IPS-NIHi7 (cell line): Measurements from ENCODE around the gene TKTL1.
"Not testable (repeated sequence)": the region's sequence is repeated elsewhere in the genome, so short reads cannot be mapped to it uniquely, and the experiment has no call there.

Experiments
- DNase-seq: peaks from one replicate; pipeline ENCODE4 v3.0.0; 2012; ENCODE audit warnings: mixed read lengths; ENCODE audit errors: extremely low spot score

The TKTL1 gene, protein sequence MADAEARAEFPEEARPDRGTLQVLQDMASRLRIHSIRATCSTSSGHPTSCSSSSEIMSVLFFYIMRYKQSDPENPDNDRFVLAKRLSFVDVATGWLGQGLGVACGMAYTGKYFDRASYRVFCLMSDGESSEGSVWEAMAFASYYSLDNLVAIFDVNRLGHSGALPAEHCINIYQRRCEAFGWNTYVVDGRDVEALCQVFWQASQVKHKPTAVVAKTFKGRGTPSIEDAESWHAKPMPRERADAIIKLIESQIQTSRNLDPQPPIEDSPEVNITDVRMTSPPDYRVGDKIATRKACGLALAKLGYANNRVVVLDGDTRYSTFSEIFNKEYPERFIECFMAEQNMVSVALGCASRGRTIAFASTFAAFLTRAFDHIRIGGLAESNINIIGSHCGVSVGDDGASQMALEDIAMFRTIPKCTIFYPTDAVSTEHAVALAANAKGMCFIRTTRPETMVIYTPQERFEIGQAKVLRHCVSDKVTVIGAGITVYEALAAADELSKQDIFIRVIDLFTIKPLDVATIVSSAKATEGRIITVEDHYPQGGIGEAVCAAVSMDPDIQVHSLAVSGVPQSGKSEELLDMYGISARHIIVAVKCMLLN

GRCh38 chrX:154295664-154296310 is at the start of gene TKTL1:
Gene TKTL1, plus strand, starts transcription at chrX:154295795. Its CDS starts 65 bp downstream, at chrX:154295860.
- no peak for DNase-seq

DNA sequence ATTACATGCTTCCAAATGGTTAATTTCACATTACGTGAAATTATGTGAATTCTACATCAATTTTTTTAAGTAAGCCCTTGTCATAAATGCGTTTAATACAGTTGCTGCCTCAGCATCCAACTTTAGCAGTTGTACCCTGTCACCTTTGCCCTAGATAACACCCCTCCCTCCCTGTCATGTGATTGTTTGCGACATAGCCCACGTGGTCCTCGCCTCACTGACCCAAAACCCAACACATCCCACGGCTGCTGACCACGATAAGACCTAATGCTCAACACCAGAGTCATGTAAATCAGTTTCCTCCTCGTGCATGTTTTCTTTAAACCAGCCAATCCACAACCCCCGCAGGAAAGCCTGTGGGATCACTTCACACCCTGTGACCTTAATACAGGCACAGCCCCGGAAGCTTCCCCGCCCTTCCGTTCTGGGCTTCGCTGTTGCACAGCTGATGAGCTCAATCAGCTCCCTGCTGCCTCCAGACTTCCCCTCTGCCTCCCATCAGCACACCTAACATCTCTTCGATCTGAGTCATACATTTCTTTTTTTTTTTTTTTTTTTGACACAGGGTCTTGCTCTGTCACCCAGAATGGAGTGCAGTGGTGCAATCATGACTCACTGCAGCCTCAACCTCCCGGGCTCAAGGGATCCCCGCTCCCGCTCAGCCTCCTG is 48.1 kb upstream of the TKTL1 start:
- not testable (repeated sequence) for DNase-seq

GRCh38 chrX:154248076-154248475 is 47.5 kb upstream of the TKTL1 start:
- not testable (repeated sequence) for DNase-seq

GRCh38 chrX:154257282-154257681 is 38.3 kb upstream of the TKTL1 start, which contains the start of gene OPN1MW3:
Gene OPN1MW3, plus strand, starts transcription at chrX:154257582. Its CDS starts 38 bp downstream, at chrX:154257620.
- not testable (repeated sequence) for DNase-seq

- DNase-seq, result not testable (repeated sequence)
Measured at GRCh38 chrX:154258711-154259110, 36.9 kb upstream of the TKTL1 start.

DNA sequence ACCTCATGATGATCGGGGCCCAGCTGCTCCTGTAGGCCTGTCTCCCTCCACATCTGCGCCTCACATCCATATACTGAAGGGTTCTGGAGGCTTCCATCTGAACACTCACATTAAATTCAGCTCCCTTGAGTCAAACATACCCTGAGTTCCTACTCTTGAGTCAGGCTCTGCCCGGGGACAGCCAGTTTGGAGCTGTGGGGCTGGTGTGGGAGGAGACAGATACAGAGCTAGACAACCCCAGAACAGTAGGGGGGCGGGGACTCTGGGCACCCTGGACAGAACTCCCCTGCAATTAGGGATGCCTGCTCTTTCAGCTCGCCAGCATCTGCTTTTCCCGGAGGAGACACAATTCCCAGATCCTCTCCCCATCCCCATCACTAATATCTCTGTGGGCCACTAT is 32.5 kb upstream of the TKTL1 start:
- DNase-seq, result not testable (repeated sequence)

DNA sequence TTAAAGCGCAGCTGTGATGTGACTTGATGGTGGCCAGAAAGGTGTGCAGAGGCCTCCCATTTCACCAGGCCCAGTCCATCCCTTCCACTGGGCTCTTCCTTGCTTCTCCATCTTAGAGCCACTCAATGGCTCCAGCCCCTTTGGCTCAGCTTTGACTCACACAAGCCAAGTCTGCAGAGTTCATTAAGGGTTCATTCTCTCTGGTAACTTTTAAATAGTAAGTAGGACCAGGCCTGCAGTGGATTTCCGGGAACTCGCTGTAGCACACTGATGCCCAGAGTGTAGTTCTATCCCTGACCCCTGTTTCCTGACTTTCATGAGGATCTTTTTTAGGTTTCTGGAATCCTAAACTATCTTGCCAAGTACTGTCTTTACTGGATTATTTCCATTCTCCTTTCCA is 26.4 kb upstream of the TKTL1 start:
- not testable (repeated sequence) for DNase-seq

- DNase-seq, result not testable (repeated sequence)
Measured at GRCh38 chrX:154284489-154285338, 10.9 kb upstream of the TKTL1 start.

- DNase-seq, result not testable (repeated sequence)
Measured at GRCh38 chrX:154286406-154286805, 9.2 kb upstream of the TKTL1 start.

GRCh38 chrX:154294791-154295574 is 612 bp upstream of the TKTL1 start, which contains the start of gene TEX28:
Gene TEX28, minus strand, starts transcription at chrX:154295124. Its CDS starts 3,007 bp downstream, at chrX:154292117.
- no peak for DNase-seq

- DNase-seq, result no peak
Measured at GRCh38 chrX:154296731-154297130, 1.1 kb downstream of the TKTL1 start.

- no peak for DNase-seq
Measured at GRCh38 chrX:154298312-154298711, 2.7 kb downstream of the TKTL1 start.

- DNase-seq, result no peak
Measured at GRCh38 chrX:154300816-154301215, 5.2 kb downstream of the TKTL1 start.

DNA sequence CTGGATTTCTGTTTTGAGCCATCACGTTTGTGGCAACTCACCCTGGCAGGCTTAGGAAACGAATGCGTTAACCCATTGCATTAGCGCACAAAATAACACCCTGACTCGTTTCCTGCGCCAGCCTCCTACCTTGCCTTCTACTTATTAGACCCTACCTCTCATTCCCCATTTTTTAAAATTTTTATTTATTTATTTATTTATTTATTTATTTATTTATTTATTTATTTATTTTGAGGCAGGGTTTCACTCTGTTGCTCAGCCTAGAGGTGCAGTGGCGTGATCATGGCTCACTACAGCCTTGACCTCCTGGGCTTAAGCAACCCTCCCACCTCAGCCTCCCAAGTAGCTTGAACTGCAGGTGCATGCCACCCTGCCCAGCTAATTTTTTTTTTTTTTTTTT is 7.4 kb downstream of the TKTL1 start:
- DNase-seq, result not testable (repeated sequence)

GRCh38 chrX:154303476-154303875 is 7.9 kb downstream of the TKTL1 start:
- no peak for DNase-seq

GRCh38 chrX:154304846-154305245 is 9.3 kb downstream of the TKTL1 start:
- no peak for DNase-seq

DNA sequence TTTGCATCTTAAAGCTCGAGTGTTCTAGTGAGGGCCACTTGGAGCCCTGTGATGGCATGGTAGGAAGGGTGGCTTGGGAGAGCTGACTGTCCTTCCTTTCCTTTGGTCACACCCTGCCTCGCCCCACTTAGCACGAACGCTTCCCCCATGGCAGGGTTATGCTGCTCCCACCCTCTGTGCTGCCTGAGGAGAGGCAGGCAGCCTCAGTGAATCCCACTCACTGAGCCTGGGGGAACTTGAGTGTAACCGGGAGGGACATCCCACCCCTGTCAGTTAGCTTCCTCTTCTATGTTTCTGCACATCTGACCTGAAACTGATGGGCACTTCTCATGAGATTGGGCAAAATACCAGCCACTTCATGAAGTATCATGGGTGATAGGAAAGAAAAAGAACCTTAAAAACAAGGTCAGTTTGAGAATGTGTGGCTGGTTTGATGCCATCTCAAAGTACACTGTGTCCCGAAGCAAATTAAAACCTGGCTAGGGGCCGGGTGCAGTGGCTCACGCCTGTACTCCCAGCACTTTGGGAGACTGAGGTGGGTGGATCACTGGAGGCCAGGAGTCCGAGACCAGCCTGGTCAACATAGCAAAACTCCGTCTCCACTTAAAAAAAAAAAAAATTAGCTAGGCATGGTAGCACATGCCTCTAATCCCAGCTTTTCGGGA is 10.1 kb downstream of the TKTL1 start:
- no peak for DNase-seq

- DNase-seq, result no peak
Measured at GRCh38 chrX:154307202-154307601, 11.6 kb downstream of the TKTL1 start.

- peak; percentile 63 for DNase-seq
Measured at GRCh38 chrX:154308108-154308946, 12.7 kb downstream of the TKTL1 start.
